ENCODE measurements around the gene CCL17. TPM values are rescaled to one million over a fixed set of nuclear protein-coding genes. Genes with fewer than 3 reads are reported as not detected.

CCL17 gene
- total and polyA plus RNA-seq, 9 of the 15 experiments (the other 6 are each of a cell fraction or from before 2014, with no cell fraction given) = not detected

DNA sequence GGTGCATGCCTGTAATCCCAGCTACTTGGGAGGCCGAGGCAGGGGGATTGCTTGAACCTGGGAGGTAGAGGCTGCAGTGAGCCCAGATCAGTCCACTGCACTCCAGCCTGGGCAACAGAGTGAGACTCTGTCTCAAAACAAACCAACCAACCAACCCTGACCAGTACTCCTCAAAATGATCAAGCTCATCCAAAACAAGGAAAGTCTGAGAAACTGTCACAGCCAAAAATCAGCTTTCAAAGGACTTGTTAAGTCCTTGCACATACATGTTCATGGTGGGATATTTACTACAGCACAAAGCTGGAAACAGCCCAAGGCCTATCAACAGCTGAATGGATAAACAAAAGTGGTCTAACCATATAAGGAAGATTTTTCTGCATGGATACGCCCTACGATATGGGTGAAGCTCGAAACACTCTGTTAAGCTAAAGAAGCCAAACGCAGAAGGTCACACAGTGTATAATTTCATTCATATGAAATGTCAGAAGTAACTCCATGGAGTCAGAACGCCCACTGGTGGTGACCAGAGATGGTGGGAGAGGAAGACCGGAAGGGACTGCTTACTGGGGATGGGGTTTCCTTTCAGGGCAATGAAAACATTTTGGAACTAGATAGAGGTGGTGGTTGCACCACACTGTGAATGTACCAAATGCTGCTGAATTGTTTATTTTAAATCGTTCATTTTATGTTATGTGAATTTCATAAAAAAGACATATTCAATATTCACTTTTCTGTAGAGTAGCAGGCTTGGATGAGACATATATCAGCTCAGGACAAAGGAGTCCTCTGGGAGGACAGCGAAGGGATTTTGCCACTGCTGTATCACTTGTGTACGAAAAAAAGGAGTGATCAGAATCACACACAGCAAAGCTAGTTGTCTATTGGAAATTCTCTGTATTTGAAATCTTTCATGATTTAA, 17.7 kb downstream of the CCL17 start (continued):
- no peak for TF ChIP-seq CTCFL (IDR thresholded peaks at IDR 0.05; ENCODE audit: borderline replicate concordance, insufficient read depth, low read depth, low read length, poor library complexity, severe bottlenecking)
- TF ChIP-seq E2F4 (CRISPR knock-in tag; IDR thresholded peaks at IDR 0.05; ENCODE audit: low read depth) = no peak
- no peak for TF ChIP-seq CREB5 (CRISPR knock-in tag; IDR thresholded peaks at IDR 0.05)
- TF ChIP-seq, protein P1, sequence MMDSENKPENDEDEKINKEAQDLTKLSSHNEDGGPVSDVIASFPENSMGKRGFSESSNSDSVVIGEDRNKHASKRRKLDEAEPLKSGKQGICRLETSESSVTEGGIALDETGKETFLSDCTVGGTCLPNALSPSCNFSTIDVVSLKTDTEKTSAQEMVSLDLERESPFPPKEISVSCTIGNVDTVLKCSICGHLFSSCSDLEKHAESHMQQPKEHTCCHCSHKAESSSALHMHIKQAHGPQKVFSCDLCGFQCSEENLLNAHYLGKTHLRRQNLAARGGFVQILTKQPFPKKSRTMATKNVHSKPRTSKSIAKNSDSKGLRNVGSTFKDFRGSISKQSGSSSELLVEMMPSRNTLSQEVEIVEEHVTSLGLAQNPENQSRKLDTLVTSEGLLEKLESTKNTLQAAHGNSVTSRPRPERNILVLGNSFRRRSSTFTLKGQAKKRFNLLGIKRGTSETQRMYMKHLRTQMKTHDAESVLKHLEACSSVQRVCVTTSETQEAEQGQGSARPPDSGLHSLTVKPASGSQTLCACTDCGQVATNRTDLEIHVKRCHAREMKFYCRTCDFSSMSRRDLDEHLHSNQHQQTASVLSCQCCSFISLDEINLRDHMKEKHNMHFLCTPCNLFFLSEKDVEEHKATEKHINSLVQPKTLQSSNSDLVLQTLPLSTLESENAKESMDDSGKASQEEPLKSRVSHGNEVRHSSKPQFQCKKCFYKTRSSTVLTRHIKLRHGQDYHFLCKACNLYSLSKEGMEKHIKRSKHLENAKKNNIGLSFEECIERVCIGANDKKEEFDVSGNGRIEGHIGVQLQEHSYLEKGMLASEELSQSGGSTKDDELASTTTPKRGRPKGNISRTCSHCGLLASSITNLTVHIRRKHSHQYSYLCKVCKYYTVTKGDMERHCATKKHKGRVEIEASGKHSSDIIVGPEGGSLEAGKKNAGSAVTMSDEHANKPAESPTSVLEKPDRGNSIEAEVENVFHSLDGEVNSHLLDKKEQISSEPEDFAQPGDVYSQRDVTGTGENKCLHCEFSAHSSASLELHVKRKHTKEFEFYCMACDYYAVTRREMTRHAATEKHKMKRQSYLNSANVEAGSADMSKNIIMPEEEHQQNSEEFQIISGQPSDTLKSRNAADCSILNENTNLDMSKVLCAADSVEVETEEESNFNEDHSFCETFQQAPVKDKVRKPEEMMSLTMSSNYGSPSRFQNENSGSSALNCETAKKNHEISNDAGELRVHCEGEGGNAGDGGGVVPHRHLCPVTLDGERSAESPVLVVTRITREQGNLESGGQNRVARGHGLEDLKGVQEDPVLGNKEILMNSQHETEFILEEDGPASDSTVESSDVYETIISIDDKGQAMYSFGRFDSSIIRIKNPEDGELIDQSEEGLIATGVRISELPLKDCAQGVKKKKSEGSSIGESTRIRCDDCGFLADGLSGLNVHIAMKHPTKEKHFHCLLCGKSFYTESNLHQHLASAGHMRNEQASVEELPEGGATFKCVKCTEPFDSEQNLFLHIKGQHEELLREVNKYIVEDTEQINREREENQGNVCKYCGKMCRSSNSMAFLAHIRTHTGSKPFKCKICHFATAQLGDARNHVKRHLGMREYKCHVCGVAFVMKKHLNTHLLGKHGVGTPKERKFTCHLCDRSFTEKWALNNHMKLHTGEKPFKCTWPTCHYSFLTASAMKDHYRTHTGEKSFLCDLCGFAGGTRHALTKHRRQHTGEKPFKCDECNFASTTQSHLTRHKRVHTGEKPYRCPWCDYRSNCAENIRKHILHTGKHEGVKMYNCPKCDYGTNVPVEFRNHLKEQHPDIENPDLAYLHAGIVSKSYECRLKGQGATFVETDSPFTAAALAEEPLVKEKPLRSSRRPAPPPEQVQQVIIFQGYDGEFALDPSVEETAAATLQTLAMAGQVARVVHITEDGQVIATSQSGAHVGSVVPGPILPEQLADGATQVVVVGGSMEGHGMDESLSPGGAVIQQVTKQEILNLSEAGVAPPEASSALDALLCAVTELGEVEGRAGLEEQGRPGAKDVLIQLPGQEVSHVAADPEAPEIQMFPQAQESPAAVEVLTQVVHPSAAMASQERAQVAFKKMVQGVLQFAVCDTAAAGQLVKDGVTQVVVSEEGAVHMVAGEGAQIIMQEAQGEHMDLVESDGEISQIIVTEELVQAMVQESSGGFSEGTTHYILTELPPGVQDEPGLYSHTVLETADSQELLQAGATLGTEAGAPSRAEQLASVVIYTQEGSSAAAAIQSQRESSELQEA (IDR thresholded peaks at IDR 0.05; ENCODE audit: low read depth) = no peak
- no peak for TF ChIP-seq MAFF (IDR thresholded peaks at IDR 0.05; ENCODE audit: low read length)
- TF ChIP-seq TCFL5 (CRISPR knock-in tag; conservative IDR thresholded peaks at IDR 0.05) = no peak
- no peak for TF ChIP-seq SNIP1 (IDR thresholded peaks at IDR 0.05; ENCODE audit: low read depth)
- TF ChIP-seq MAFK (IDR thresholded peaks at IDR 0.05; ENCODE audit: low read length) = no peak
- TF ChIP-seq ELK1 (CRISPR knock-in tag; IDR thresholded peaks at IDR 0.05) = no peak
- TF ChIP-seq NUFIP1 (IDR thresholded peaks at IDR 0.05; ENCODE audit: partially characterized antibody) = no peak
- TF ChIP-seq DMBX1 (CRISPR knock-in tag; IDR thresholded peaks at IDR 0.05; ENCODE audit: borderline replicate concordance) = no peak
